GM13977 (cell line): ENCODE results near the gene DIRAS1.

ENCODE experiments used
- DNase-seq: peaks from one replicate; pipeline ENCODE4 v3.0.0; 2012; ENCODE audit warnings: low spot score
- CTCF ChIP-seq: IDR thresholded peaks from 2 replicates; pipeline ENCODE4 v1.5.1; 2012; ENCODE audit warnings: mild to moderate bottlenecking, control low read depth; ENCODE audit not compliant: insufficient read depth; ENCODE audit errors: extremely low read depth, missing control alignments
- in situ Hi-C: fragments of 300-500 bp; cut with MboI; formaldehyde crosslinking; loops from one replicate; pipeline ENCODE4 v1.12.0; 2022; ENCODE audit warnings: low sequenced_read_pairs, low pct_unique_long_range_greater_than_20kb, mixed read lengths, inconsistent platforms; ENCODE audit not compliant: unreplicated experiment

DIRAS1 gene

GRCh38 chr19:2728783-2729387 is 7.7 kb upstream of the DIRAS1 start:
- DNase-seq: no peak
- TF ChIP-seq CTCF: no peak
- in situ Hi-C loops: no loop called here

GRCh38 chr19:2727640-2727944 is 6.4 kb upstream of the DIRAS1 start:
- DNase-seq: no peak
- no peak for TF ChIP-seq CTCF
- in situ Hi-C loops: no loop called here

- TF ChIP-seq CTCF: no peak
- DNase-seq: no peak
- in situ Hi-C loops: no loop called here
Measured at GRCh38 chr19:2726904-2727639, 5.9 kb upstream of the DIRAS1 start.

- no peak for DNase-seq
- in situ Hi-C loops: no loop called here
- no peak for TF ChIP-seq CTCF
Measured at GRCh38 chr19:2726160-2726855, 5.1 kb upstream of the DIRAS1 start.

GRCh38 chr19:2724148-2724557 is 3.0 kb upstream of the DIRAS1 start:
- in situ Hi-C loops: no loop called here
- TF ChIP-seq CTCF: no peak
- no peak for DNase-seq

- TF ChIP-seq CTCF: no peak
- in situ Hi-C loops: no loop called here
- no peak for DNase-seq
Measured at GRCh38 chr19:2723747-2724146, 2.6 kb upstream of the DIRAS1 start.
